Dendritic cell treated with granulocyte-macrophage colony-stimulating factor and Interleukin-4, amounts not matched to agents 40 ng/mL and 50 ng/mL, for 4 days (primary cell): ENCODE data around the gene ZNF777.
"Not testable (repeated sequence)": the region's sequence is repeated elsewhere in the genome, so short reads cannot be mapped to it uniquely, and the experiment has no call there.

ENCODE experiments used
- H3K27ac Mint-ChIP-seq: one replicate; pipeline ENCODE4 v1.8.0; 2022; ENCODE audit warnings: mild to moderate bottlenecking, mixed read lengths
- H3K27me3 Mint-ChIP-seq: one replicate; pipeline ENCODE4 v1.8.0; 2022; ENCODE audit warnings: mild to moderate bottlenecking, mixed read lengths
- H3K36me3 Mint-ChIP-seq: one replicate; pipeline ENCODE4 v1.8.0; 2022; ENCODE audit warnings: low read depth, mixed read lengths
- H3K4me1 Mint-ChIP-seq: one replicate; pipeline ENCODE4 v1.8.0; 2022; ENCODE audit warnings: low read depth, mixed read lengths
- H3K4me3 Mint-ChIP-seq: one replicate; pipeline ENCODE4 v1.8.0; 2022; ENCODE audit warnings: mild to moderate bottlenecking, moderate library complexity, mixed read lengths
- H3K9me3 Mint-ChIP-seq: one replicate; pipeline ENCODE4 v1.8.0; 2022; ENCODE audit warnings: mixed read lengths
- intact Hi-C: fragments of 100-400 bp; cut with micrococcal nuclease; formaldehyde crosslinking; loops from one replicate; pipeline ENCODE4 v1.15.0; 2022

The ZNF777 gene

DNA sequence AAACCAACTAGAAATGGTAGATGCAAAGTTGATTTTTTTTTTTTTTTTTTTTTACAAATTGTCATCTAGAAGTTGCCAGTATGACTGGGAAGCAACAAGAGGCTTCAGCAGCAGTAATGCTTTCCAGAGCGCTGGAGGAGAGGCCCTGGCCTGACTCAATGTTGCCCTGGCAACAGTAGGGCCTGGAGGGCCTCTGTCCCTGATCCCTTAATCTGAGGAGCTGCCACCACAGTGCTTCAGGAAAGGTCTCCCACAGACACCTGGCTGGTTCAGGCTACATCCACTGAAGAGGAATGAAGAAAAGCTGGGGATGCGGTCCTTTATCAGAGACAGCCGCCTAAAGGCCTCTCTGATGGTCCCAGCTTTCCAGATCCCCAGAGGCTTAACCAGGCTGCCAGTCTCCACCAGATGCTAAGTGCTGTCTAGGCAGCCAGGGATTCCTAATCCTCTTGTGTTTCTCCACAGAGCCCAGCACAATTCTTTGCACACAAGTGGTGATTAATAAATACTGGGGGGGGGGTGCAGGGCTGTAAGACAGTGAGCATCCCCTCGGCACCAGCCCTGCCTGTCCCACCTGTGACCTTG is 33.7 kb downstream of the ZNF777 start:
- H3K27ac Mint-ChIP-seq: no peak overlapping the region
- no peak overlapping the region for H3K4me3 Mint-ChIP-seq
- H3K36me3 Mint-ChIP-seq: peaks cover 21% of the 10 kb centered on the region
- intact Hi-C loops: no loop called here
- H3K4me1 Mint-ChIP-seq: peaks cover 25% of the 10 kb centered on the region
- H3K27me3 Mint-ChIP-seq: peaks cover 20% of the 10 kb centered on the region
- peaks cover 3% of the 10 kb centered on the region for H3K9me3 Mint-ChIP-seq

- H3K9me3 Mint-ChIP-seq: no peaks in the 10 kb centered on the region
- no peak overlapping the region for H3K4me3 Mint-ChIP-seq
- no peaks in the 10 kb centered on the region for H3K36me3 Mint-ChIP-seq
- peaks cover 26% of the 10 kb centered on the region for H3K27me3 Mint-ChIP-seq
- intact Hi-C loops: loop anchor here (2.0 kb wide), 2 partner anchors 71 to 201 kb away; no protein-coding TSS in a partner anchor
- H3K27ac Mint-ChIP-seq: no peak overlapping the region
- H3K4me1 Mint-ChIP-seq: peaks cover 15% of the 10 kb centered on the region
These were observed 37.3 kb downstream of the ZNF777 start for GRCh38 chr7:149423449-149424110.

DNA sequence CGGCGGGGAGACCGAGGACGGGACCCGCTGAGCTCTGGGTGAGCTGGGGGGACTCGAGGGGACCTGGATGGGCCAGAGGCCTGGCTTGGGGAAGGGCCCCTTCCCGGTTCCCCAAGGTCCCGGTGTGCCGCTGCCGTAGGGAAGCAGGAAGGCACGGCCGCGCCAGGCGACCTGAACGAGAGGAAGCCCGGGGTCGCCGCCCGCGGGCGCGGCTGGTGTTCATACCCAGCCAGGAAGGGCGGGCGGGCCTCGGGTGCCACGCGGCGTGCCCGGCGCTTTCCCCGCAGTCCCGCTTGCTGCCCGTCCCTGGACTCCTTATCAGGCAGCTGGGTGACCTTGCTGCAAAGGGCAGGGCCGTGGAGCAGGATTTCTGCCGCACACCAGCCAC is 38.0 kb downstream of the ZNF777 start:
- Mint-ChIP-seq H3K27me3 (peaks cover 26% of the 10 kb centered on the region), H3K36me3 (no peaks in the 10 kb centered on the region), H3K4me1 (peaks cover 15% of the 10 kb centered on the region), H3K4me3 (peak overlapping the region; percentile 55), H3K27ac (peak overlapping the region; percentile 56), H3K9me3 (no peaks in the 10 kb centered on the region)
- intact Hi-C loops: loop anchor here (2.0 kb wide), 2 partner anchors 72 to 202 kb away; no protein-coding TSS in a partner anchor

DNA sequence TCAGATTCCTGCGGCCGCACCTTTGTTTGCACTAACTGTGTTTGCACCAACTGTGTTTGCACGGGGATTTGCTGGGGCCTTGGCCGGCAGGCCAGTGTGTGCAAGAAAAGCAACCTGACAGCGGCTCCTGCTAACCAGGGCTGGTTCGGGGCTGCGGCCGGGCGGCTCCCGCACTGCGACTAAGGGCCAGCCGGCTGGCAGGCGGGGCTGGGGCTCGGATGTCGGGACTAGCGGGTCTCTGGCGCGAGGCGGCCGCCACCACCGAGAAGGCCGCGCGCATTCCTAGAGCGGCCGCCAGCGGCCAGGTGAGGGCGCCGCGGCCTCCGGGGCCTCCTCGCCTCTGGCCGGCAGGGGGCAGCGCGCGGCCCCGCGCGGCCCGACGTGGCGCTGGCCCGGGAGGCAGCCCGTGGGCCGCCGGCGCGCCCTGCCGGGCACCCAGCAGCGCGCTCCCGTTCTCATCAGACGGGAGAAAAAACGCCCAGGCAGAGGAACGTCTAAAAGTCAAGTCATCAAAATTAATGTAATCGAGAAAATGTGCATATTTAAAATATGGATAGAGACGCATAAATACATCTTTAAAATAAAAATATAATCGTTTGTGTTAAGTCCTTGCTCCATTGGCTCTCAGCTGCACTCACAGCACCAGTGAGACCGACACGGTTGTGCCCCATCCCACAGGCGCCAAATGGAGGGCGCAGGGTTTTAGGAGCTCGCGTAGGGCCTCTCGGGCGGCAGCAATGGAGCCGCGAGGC is 38.5 kb downstream of the ZNF777 start:
- intact Hi-C loops: loop anchor here (2.0 kb wide), 2 partner anchors 72 to 202 kb away; no protein-coding TSS in a partner anchor
- peak overlapping the region; percentile 56 for H3K27ac Mint-ChIP-seq
- H3K36me3 Mint-ChIP-seq: no peaks in the 10 kb centered on the region

GRCh38 chr7:149420006-149420405 is 40.9 kb downstream of the ZNF777 start:
- intact Hi-C loops: no loop called here
- H3K4me3 Mint-ChIP-seq: no peak overlapping the region
- no peaks in the 10 kb centered on the region for H3K9me3 Mint-ChIP-seq
- H3K4me1 Mint-ChIP-seq: peaks cover 21% of the 10 kb centered on the region
- H3K27ac Mint-ChIP-seq: no peak overlapping the region
- H3K36me3 Mint-ChIP-seq: no peaks in the 10 kb centered on the region
- peaks cover 35% of the 10 kb centered on the region for H3K27me3 Mint-ChIP-seq

More for the DNA sequence above, 38.5 kb downstream of the ZNF777 start:
- Mint-ChIP-seq H3K27me3 (peaks cover 26% of the 10 kb centered on the region), H3K4me3 (peak overlapping the region; percentile 72), H3K9me3 (no peaks in the 10 kb centered on the region), H3K4me1 (peaks cover 15% of the 10 kb centered on the region)

DNA sequence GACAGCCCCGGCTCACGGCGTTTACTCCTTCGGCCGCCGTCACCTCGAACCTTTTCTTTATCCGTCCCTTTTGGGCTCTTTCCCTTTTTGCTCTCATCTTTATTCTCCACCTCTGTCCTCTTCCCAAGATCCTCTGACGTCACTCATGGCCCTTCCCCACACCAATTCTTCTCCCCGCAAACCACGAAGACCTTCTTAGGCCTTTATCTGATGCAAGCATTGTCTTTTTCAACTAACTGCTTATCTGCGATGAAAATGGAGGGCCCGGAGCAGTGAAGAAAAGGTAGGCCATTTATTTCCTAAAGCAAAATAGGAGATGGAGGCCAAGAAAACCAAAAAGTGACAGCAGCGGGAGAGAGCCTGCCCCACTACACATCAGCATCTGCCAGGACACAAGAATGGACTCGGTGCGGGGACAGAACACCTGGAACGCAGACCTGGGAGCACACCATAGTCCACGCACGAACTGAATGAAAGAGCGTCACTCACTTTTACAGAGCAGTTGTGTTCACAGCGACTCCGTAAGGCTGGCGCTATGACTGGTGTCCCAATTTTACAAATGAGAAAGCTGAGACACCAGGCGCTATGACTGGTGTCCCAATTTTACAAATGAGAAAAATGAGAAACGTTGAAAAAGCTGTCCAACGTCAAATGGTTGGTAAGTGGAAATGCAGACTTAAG is 45.3 kb downstream of the ZNF777 start:
- Mint-ChIP-seq H3K27me3 (peaks cover 34% of the 10 kb centered on the region), H3K27ac (peak overlapping the region; percentile 6), H3K4me1 (peaks cover 6% of the 10 kb centered on the region), H3K4me3 (peak overlapping the region; percentile 56), H3K36me3 (no peaks in the 10 kb centered on the region), H3K9me3 (no peaks in the 10 kb centered on the region)
- intact Hi-C loops: no loop called here

DNA sequence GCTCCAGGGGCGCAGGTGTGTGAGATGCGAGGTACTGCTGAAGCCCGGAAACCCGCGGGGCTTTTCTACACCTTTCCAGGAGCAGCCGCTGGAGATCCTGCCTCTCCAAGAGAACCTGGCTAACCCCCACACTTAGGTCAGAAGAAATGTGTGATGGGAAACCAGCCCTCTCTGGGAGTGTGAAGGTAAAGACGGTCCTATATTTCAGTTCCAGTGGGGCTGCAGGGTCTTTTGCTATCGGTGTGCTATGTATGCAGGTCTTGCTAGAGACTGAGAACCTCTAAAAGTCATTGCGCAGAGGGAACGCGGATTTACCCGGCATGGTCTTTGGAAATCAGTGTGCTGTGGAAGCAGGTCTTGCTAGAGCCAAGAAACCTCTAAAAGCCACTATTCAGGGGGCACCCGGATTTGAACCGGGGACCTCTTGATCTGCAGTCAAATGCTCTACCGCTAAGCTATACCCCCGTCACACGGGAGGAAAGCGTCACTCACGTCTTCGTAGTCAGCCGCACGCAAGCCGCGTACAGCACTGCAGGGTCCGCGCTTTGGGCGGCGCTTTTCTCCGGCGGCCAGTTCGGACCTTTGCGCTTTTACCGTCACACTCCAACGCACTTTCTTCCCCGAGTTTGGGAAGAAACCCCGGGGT is 46.0 kb downstream of the ZNF777 start:
- Mint-ChIP-seq H3K27ac (peak overlapping the region; percentile 6), H3K36me3 (no peaks in the 10 kb centered on the region), H3K4me1 (peaks cover 6% of the 10 kb centered on the region), H3K27me3 (peaks cover 32% of the 10 kb centered on the region), H3K9me3 (no peaks in the 10 kb centered on the region), H3K4me3 (peak overlapping the region; percentile 56)
- intact Hi-C loops: no loop called here

DNA sequence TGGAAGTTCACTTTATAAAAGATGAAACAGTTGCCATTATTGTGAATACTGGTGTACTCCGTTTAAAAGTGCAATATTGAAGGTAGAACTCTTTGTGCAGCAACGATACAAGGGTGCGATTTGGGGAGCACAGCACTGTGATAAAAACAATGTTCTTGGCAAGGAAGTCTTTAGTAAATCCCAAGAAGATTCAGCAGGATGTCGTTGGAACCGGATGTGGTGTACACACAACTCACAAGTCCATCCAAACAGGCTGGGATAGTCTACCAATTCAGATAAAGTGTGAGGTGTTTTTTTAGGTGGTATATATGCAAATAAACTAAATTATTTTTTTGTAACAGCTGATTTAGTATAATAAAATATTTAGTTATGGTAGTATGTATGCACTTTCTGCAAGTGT is 46.7 kb downstream of the ZNF777 start:
- H3K27ac Mint-ChIP-seq: no peak overlapping the region
- peaks cover 31% of the 10 kb centered on the region for H3K27me3 Mint-ChIP-seq
- intact Hi-C loops: no loop called here

GRCh38 chr7:149413083-149413482 is 47.8 kb downstream of the ZNF777 start:
- intact Hi-C loops, H3K4me1 Mint-ChIP-seq: not testable (repeated sequence)
- peaks cover 31% of the 10 kb centered on the region for H3K27me3 Mint-ChIP-seq

More for the DNA sequence above, 46.7 kb downstream of the ZNF777 start:
- Mint-ChIP-seq H3K36me3 (no peaks in the 10 kb centered on the region), H3K9me3 (no peaks in the 10 kb centered on the region), H3K4me3 (no peak overlapping the region), H3K4me1 (peaks cover 6% of the 10 kb centered on the region)

DNA sequence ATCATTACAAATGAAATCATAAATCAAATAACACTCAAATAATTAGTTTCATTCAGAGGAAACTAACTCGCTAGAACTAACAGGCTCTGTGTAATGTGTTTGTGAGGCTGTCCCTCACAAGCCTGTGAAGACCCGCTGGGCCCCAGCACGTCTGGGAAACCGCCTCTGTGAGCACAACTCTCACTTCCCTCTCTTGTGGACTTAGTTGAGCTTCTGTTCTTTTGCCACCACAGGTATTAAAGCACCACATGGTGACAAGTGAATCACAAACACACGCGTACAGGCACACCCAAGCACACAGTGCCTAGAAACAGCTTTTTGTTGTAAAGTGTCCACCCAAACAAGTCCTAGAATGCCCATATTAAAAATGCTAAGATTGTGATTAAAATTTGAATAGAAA is 51.0 kb downstream of the ZNF777 start:
- no peaks in the 10 kb centered on the region for H3K4me1 Mint-ChIP-seq
- intact Hi-C loops: no loop called here
- H3K9me3 Mint-ChIP-seq: no peaks in the 10 kb centered on the region
- peaks cover 20% of the 10 kb centered on the region for H3K27me3 Mint-ChIP-seq
- H3K27ac Mint-ChIP-seq: no peak overlapping the region
- H3K4me3 Mint-ChIP-seq: no peak overlapping the region
- no peaks in the 10 kb centered on the region for H3K36me3 Mint-ChIP-seq

More at GRCh38 chr7:149413083-149413482, 47.8 kb downstream of the ZNF777 start:
- H3K36me3 Mint-ChIP-seq, H3K4me3 Mint-ChIP-seq, H3K27ac Mint-ChIP-seq, H3K9me3 Mint-ChIP-seq: not testable (repeated sequence)

DNA sequence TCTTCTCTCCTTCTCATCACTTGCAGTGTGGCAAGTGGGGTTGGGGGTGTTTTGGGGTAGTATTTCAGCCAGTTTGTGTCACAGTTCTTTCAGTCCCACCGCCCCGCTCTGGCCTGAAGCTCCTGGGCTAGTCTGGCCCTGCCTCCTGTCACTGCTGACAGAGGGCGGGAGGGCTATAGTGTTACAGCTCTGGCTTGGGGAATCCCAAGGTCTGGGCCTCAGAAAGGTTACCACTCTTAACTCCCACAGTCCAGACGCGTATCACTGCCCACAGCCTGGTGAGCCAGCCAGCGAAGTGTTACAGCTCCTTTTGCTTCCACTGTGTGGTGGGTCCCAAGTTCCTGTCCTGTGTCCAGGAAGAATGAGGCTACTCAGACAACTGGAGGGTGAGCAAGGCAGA is 56.0 kb downstream of the ZNF777 start:
- intact Hi-C loops: no loop called here
- H3K4me3 Mint-ChIP-seq: no peak overlapping the region
- H3K9me3 Mint-ChIP-seq: no peaks in the 10 kb centered on the region
- no peak overlapping the region for H3K27ac Mint-ChIP-seq
- no peaks in the 10 kb centered on the region for H3K4me1 Mint-ChIP-seq
- H3K36me3 Mint-ChIP-seq: no peaks in the 10 kb centered on the region
- peaks cover 5% of the 10 kb centered on the region for H3K27me3 Mint-ChIP-seq

DNA sequence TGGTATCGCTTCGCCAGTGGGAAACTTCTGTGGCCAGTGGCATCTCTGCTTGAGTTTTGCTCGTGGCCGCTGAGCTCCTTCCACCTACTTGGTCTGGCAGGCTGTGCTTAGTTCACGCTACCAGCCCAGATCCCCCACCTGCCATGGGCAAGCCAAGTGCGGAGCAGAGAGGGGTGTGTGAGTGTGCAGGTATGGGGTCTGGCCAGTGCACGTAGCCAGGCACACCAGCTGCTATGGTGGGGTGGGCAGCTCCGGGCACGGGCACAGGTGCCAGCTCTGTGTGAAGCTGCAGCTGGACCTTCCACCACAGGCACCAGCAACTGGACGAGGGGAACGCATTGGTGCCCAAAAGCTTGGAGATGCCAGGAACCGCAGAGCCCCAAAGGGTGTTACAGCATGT is 56.5 kb downstream of the ZNF777 start:
- intact Hi-C loops: no loop called here
- no peaks in the 10 kb centered on the region for H3K36me3 Mint-ChIP-seq
- no peak overlapping the region for H3K4me3 Mint-ChIP-seq
- H3K9me3 Mint-ChIP-seq: no peaks in the 10 kb centered on the region
- no peaks in the 10 kb centered on the region for H3K4me1 Mint-ChIP-seq
- H3K27ac Mint-ChIP-seq: no peak overlapping the region
- H3K27me3 Mint-ChIP-seq: peaks cover 5% of the 10 kb centered on the region

DNA sequence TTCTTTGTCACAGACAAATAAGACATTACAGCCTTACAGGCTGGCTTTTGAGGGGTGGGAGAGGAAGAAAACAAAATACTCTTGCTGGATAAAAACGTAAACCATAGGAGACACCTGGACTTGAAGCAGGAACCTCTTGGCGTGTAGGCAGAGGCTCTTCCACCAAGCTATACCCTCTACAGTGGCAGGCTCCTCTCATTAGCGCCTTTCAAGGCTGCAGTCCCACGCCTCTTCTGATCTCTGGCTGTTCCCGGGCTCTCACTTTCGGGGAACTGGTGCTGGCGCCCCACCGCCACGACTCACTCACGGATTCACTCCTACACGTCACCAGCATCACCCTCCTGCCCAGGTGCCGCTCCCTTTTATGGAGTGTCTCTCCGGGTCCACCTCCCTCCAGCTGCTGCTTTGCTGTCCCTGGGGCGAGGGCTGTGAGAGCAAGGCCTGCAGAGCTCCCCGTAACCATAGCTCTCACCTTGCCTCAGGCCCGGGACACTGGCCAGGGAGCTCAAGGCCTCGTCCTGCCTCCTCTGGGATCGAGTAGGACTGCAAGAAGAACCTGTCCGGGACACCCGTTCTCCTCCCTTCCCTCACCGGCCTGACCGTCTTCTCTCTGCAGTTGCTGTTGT is 62.6 kb downstream of the ZNF777 start:
- Mint-ChIP-seq H3K36me3 (no peaks in the 10 kb centered on the region), H3K4me3 (no peak overlapping the region), H3K4me1 (no peaks in the 10 kb centered on the region), H3K27me3 (peaks cover 20% of the 10 kb centered on the region), H3K9me3 (peaks cover 9% of the 10 kb centered on the region), H3K27ac (no peak overlapping the region)
- intact Hi-C loops: no loop called here
